H1 (cell line): ENCODE measurements around the gene PPA2. TPM values are rescaled to one million over a fixed set of nuclear protein-coding genes. Genes with fewer than 3 reads are reported as not detected.

Experiments used
- EGR1 ChIP-seq: IDR thresholded peaks from 2 replicates; pipeline ENCODE4 v1.6.1; 2011; ENCODE audit warnings: low read depth, low read length, borderline replicate concordance
- HDAC2 ChIP-seq, 2 experiments: fragments of 300-600 bp in 1 of 2; sonication (generic) in 1 of 2; IDR thresholded peaks; 2 replicates each; pipeline ENCODE4 v1.6.1; 2011 to 2012; ENCODE audit warnings: low read depth in 2 of 2, low read length in 2 of 2, mild to moderate bottlenecking in 2 of 2, moderate library complexity in 2 of 2, borderline replicate concordance in 1 of 2, inconsistent platforms in 1 of 2
- TAF7 ChIP-seq: optimal IDR thresholded peaks from 2 replicates; pipeline ENCODE3; 2011; ENCODE audit warnings: low read depth, mild to moderate bottlenecking, inconsistent platforms, low read length, moderate library complexity, borderline replicate concordance
- polyA plus RNA-seq, 7 experiments: library from polyadenylated mRNA; depleted of rRNA in 3 of 7; stranded (reverse) in 5 of 7; unstranded in 2 of 7; fragments of >200 nt in 5 of 7; fragments of 200-250 nt in 2 of 7; gene quantifications; 1 replicate in 5 of 7; 2 replicates in 1 of 7; 4 replicates in 1 of 7; pipeline versions ENCODE4 v1.2.1 to v1.2.3, GENCODE V29; 2011 to 2013; ENCODE audit warnings: missing spikeins in 2 of 7, mixed read lengths in 2 of 7
- total RNA-seq: library from RNA; stranded (reverse); fragmentation: NEBNext Ultra II Directional; extraction: Animal tissue kit (Norgen Biotek cat#: 25700); gene quantifications from 2 replicates; pipeline ENCODE4 v1.2.1, GENCODE V29; 2021

The PPA2 gene
- total and polyA plus RNA-seq, 2 of the 8 experiments (the other 6 are each of a cell fraction or from before 2014, with no cell fraction given), result 24.9 to 62.7 TPM

- TF ChIP-seq EGR1 (no peak), TAF7 (no peak), HDAC2 (IDR thresholded peaks at IDR 0.05; ENCODE audit: borderline replicate concordance in 1 of 2, low read depth in 2 of 2, low read length in 2 of 2) (no peak)
These were observed 116.4 kb downstream of the PPA2 start (continued) for GRCh38 chr4:105357258-105357980.
